Measurements from ENCODE around the gene ABCB6. TPM values are rescaled to one million over a fixed set of nuclear protein-coding genes. Genes with fewer than 3 reads are reported as not detected.

The ABCB6 gene
- total and polyA plus RNA-seq, 10 of the 15 experiments (the other 5 are each of a cell fraction or from before 2014, with no cell fraction given), result 2.3 to 22.1 (median 13.8) TPM

- no peak for TF ChIP-seq SMAD1 (IDR thresholded peaks at IDR 0.05; ENCODE audit: low read depth, partially characterized antibody)
- TF ChIP-seq SMC3 (IDR thresholded peaks at IDR 0.05; ENCODE audit: borderline replicate concordance, low read length), result no peak
- no peak for TF ChIP-seq EP300 (IDR thresholded peaks at IDR 0.05; ENCODE audit: borderline replicate concordance in 1 of 2, control insufficient read depth in 1 of 2, low read depth in 2 of 2, low read length in 2 of 2)
- TF ChIP-seq IRF3 (IDR thresholded peaks at IDR 0.05), result no peak
- no peak for TF ChIP-seq ASH2L (IDR thresholded peaks at IDR 0.05; ENCODE audit: borderline replicate concordance, low read depth)
- 0 out of 2 replicates have a peak, but pooled peaks have one; percentile 2 for TF ChIP-seq PRDM15 (CRISPR knock-in tag; IDR thresholded peaks at IDR 0.05)
- no peak for TF ChIP-seq IRF5 (IDR thresholded peaks at IDR 0.05; ENCODE audit: borderline replicate concordance)
- TF ChIP-seq IRF4 (IDR thresholded peaks at IDR 0.05; ENCODE audit: low read depth, low read length), result no peak
- no peak for TF ChIP-seq RFX5 (IDR thresholded peaks at IDR 0.05; ENCODE audit: low read depth, low read length)
- TF ChIP-seq CREM (IDR thresholded peaks at IDR 0.05; ENCODE audit: low read depth), result 0 out of 2 replicates have a peak, but pooled peaks have one; percentile 29
- TF ChIP-seq SPI1 (IDR thresholded peaks at IDR 0.05; ENCODE audit: borderline replicate concordance, insufficient read depth, low read depth, low read length), result no peak
- TF ChIP-seq CEBPZ (IDR thresholded peaks at IDR 0.05; ENCODE audit: low read depth, low read length), result no peak
- no peak for TF ChIP-seq SIX5 (IDR thresholded peaks at IDR 0.05; ENCODE audit: low read depth, low read length, severe bottlenecking)
- no peak for TF ChIP-seq ATF2 (IDR thresholded peaks at IDR 0.05; ENCODE audit: low read length)
- TF ChIP-seq YBX1 (IDR thresholded peaks at IDR 0.05), result no peak
- no peak for TF ChIP-seq FOS (IDR thresholded peaks at IDR 0.05; ENCODE audit: borderline replicate concordance, extremely low read depth, insufficient read length)
These were observed at the start of gene ABCB6 (continued) for GRCh38 chr2:219218732-219219701.

All from GM12878 (cell line).